Stimulated activated CD4-positive, alpha-beta T cell treated with anti-CD3 and anti-CD28 coated beads, TNF-alpha, amount 100 ng/mL, for 4 hours (primary cell): Measurements from ENCODE around the gene TTLL1.
"Not testable (repeated sequence)": the region's sequence is repeated elsewhere in the genome, so short reads cannot be mapped to it uniquely, and the experiment has no call there.

Experiments
- DNase-seq, 3 experiments: peaks; one replicate each; pipeline ENCODE4 v3.0.0-alpha.2; 2020; ENCODE audit warnings: low read depth in 3 of 3

The TTLL1 gene

GRCh38 chr22:43077121-43077877, 11.9 kb downstream of the TTLL1 start:
- DNase-seq = no peak

DNA sequence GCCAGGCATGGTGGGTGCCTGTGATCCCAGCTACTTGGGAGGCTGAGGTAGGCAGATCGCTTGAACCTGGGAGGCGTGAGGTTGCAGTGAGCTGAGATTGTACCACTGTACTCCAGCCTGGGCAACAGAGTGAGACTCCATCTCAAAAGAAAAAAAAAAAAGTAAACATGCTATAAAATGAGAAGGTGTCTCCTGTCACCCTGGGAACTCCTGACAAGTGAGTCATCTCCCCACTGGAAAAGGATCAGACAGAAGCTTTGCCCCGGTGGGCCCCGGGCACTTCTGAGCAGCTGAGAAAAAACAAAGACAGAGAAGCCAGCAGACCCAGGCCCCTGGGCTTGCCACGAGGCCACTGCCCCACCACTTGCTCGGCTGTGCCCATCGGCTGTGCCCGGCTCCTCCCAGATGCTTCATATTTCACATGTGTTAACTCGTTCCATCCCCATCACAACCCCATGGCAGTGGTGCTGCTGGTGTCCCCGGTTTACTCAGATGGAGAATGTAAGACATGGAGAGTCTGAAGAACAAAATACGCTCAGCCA, 22.3 kb downstream of the TTLL1 start:
- no peak for DNase-seq

GRCh38 chr22:43066134-43066533, 23.1 kb downstream of the TTLL1 start:
- DNase-seq = no peak

GRCh38 chr22:43060183-43060582, 29.0 kb downstream of the TTLL1 start:
- DNase-seq = peak in 1 of 3 experiments; percentile 15

DNA sequence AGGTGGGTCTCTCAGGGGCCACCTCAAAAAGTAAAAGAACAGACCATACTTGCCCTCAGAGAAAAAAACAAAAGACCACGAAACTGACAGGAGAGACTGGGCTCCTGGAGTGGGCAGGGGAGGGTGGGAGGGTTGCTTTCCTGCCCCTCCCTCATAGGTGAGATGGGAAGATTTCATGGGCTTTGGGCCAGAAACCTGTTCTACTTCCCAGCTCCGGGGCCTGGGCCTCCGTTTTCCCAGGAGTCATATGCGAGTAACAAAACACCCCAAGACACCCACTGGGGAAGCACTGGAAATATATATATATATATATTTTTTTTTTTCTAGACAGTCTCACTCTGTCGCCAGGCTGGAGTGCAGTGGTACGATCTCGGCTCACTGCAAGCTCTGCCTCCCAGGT, 31.6 kb downstream of the TTLL1 start:
- DNase-seq = no peak

- no peak for DNase-seq
These were observed 36.0 kb downstream of the TTLL1 start for GRCh38 chr22:43053176-43053575.

GRCh38 chr22:43050995-43051394, 38.2 kb downstream of the TTLL1 start:
- DNase-seq = no peak

DNA sequence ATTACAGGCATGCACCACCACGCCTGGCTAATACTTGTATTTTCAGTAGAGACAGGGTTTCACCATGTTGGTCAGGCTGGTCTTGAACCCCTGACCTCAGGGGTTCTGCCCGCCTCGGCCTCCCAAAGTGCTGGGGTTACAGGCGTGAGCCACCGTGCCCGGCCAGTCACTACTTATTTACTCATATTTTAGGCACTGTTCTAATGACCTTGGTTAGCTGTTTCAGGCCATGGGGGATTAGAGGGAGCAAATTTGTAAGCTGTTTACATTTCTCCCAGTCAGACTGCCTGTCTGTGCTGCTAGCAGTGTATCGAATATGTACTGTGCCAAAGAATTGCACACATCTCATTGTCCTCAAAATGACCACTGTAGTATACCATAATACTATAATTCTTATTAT, 41.6 kb downstream of the TTLL1 start:
- DNase-seq = no peak

DNA sequence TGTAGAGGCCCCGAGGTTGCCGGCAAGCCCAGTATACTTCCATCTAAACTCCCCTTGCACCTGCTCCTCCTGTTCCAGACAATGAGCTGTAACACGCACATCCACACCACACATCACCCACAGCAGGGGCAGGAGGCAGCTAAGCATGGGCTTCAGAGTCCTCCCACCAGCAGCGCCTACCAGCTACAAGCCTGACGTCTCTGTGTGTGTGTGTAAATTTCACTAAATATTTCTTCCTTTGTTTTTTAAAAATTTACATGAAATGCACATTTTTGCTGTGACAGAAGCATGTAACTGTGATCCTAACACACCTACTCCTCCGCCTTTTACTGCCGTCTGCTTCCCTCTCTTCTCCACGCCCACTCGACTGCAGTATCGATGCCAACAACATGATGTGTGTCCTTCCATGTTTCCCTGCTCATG, 44.9 kb downstream of the TTLL1 start:
- no peak for DNase-seq

DNA sequence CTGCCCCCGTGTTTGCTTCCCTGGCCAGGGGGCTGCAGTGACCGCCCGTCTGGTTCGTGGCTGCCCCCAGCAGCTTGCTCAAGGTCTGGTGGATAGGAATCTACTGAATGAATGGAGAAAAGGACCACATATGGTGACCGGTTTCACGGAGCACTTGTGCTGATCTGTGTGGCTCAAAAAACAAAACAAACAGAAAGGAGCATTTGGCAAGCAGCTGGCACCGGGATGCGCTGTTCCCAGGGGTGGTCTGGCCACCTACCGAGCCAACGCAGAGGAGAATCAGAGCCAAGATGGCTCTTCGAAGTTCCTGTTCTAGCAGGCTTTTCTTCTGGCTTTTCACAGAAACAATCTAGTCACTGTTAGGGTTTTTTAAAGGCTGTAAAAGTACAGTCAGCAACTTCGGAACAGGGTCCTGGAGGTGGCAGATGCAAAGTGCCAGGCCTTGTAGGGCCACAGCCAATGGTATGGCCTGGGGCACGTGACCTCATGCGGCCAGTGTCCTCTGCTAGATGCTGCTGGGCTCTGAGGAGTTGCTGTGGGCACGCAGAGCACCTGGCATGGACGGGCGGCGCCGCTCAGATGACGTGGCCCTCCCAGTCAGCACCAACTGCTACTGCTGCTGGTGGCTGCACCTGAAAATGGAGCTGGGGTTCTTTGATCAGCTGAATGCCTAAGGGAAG, 47.0 kb downstream of the TTLL1 start:
- no peak for DNase-seq

DNA sequence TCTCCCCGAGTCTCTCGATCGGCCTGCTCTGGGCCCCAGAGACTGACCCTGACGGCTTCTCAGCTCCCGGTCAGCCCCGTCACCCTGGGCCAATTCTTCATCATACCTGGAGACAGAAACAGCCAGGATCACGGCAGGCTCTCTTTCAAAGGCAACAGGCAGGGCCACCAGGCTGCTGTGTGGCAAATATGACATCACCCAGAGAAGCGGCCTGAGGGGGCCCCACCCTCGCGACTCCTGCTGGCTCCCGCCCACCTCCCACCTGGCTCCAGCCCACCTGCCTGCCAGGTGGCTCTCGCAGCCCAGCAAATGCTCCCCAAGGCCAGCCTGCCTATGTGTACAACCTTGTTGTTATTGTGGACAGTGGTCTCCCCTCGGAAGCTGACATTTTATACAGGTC, 49.4 kb downstream of the TTLL1 start:
- no peak for DNase-seq

DNA sequence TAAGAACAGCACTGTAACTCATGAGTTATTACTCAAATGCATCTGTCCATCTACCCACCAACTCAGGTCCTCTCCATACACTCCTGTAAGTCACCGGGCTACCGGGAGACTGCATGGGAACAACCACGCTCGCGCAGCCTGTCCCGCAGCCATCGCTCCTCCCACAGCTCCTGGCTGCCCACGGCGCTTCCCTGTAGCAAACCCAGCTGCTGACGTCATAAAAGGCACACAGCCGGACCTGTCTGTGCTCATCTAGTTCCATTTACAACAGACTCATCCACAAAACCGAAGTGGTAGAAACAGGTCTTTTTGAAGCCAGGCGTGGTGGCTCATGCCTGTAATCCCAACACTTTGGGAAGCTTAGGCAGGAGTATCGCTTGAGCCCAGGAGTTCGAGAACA, 50.9 kb downstream of the TTLL1 start:
- DNase-seq = no peak

DNA sequence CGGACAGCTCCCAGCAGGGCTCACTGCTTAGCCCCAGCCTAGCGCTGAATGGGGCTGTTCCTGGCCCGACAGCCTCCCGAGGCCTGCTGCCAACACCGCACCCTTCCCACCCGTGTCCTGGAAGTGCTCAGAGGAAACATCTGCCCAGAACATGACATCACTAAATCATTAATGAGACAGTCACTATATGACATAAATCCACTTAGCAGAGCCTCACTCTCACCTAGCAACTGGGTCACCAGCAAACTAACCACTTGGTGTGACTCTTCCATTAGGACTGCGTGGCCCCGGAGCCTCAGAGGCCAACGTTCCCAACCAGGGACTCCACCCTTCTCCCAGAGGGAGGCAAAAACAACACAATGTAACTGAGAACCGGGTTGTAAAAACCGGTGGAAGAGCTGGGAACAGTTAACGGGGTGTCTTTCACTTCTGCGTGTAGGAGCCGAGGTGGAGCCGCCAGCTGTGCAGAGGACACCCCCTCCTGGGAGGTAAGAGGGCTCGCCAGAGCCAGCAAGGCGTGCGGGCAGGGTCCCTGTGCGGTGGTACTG, 52.8 kb downstream of the TTLL1 start:
- DNase-seq = no peak

DNA sequence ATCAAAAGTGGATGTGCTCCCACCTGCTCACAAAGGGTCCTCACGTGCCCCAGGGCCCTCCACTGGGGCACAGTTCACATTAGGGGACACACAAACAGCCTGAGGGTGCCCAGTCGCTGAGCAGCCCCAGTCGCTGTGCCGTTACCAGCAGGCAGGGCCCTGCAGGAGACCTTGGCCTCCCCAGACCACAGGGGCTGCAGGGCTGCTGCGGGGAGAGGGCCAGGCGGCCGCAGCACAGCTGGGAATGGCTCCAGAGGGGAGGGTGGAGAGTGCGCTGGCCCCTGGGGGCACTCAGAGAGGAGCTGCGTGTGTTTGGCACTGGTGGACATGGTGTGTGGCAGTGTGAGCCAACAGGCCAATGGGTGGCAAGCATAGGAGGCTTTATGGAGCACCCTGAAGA, 53.9 kb downstream of the TTLL1 start:
- DNase-seq = no peak

DNA sequence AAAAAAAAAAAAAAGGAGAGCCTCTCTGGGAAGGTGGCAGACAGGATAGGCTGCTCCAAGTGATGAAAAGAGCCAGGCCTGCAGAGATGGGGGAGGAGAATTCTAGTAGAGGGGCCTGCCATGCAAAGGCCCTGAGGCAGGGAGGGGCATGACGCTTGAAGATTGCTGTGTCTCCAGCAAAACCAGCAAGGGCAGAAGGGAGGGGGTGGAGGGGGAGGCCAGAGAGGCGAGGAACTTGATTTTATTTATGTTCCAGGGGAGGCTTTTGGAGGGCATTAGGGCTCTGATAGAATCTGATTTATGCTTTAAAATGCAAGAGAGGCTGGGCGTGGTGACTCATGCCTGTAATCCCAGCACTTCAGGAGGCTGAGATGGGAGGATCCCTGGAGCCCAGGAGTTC, 57.6 kb downstream of the TTLL1 start:
- no peak for DNase-seq

- DNase-seq = no peak
These were observed 70.6 kb downstream of the TTLL1 start for GRCh38 chr22:43018615-43019014.

- no peak for DNase-seq
These were observed 71.4 kb downstream of the TTLL1 start for GRCh38 chr22:43017525-43018460.

GRCh38 chr22:43016150-43016549, 73.0 kb downstream of the TTLL1 start:
- DNase-seq = not testable (repeated sequence)

GRCh38 chr22:43015677-43016042, 73.5 kb downstream of the TTLL1 start:
- DNase-seq = no peak

DNA sequence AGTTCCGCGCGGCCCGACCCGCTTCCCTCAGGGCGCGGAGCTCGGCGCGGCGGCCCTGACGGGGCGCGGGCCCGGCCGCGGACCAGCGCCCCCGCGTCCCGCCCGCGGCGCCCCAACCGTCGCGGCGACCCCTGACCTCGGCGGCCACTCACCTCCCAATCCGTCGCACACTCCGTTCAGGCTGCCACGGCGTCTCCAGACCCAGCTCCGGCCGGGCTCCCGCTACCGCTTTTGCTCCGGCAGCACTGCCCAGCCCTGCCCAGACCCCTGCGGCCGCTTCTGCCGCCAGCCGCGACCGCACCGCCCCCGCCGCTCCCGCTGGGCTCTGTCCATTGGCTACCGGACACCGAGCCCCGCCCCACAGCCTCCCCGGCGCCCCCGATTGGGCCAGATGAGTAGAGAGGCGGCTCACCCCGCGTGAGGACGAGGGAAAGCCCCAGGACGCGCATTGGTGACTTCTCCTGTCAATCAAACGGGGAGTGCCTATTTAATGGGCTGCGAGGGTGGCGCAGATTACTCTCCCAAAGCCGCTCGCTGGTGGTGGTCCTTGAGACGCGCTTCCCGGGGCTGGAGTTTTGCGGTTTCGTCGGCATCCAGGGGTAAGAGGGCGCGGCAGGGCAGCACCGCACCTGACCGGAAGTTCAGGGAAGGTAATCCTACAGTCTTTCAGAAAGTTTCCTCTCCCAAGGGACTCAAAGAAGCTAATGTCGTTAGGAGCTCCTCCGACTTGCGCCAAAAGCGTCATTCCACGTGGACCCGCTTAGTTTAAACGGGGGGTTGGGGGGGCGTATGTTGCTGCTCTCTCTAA, 74.1 kb downstream of the TTLL1 start, which contains the start of gene PACSIN2:
PACSIN2 (minus strand) TSS at position 281 of the 808 bp plus-strand sequence. CDS start 103,069 bp downstream, outside the sequence.
- peak; percentile 97 to 99 (median 98) for DNase-seq
